H1 (cell line): Measurements from ENCODE around the gene PHTF2. TPM values are rescaled to one million over a fixed set of nuclear protein-coding genes. Genes with fewer than 3 reads are reported as not detected.

Source experiments
- CTCF ChIA-PET: fragments of 300-600 bp; sonication (Branson Sonifier 250); formaldehyde crosslinking; loops from one replicate; lab custom pipeline; 2021; ENCODE audit not compliant: partially characterized antibody; lab: Charles Lee
- POLR2A ChIA-PET: fragments of 300-600 bp; sonication (Branson Sonifier 250); formaldehyde crosslinking; loops from one replicate; lab custom pipeline; 2021; ENCODE audit warnings: inconsistent platforms; ENCODE audit not compliant: partially characterized antibody; lab: Charles Lee
- DNase-seq, 2 experiments: peaks; one replicate each; pipeline versions ENCODE4 v3.0.0 to v3.0.0-alpha.2; 2010 to 2022; ENCODE audit warnings: low spot score in 2 of 2, low read depth in 1 of 2, mixed read lengths in 1 of 2
- FAIRE-seq: peaks from 2 replicates; lab custom pipeline; 2011; peaks lifted over from hg19 to GRCh38; lab: Jason Lieb, UNC
- H2AFZ ChIP-seq: 2 replicates; pipeline ENCODE4 v1.8.1; 2012; ENCODE audit warnings: low read length, inconsistent platforms
- H2AK5ac ChIP-seq: 2 replicates; pipeline ENCODE4 v1.6.1; 2013; ENCODE audit warnings: low read depth, low read length
- H2BK120ac ChIP-seq: replicated peaks from 2 replicates; pipeline ENCODE3; 2013; ENCODE audit warnings: low read depth, low read length, inconsistent platforms
- H2BK12ac ChIP-seq: 2 replicates; pipeline ENCODE4 v1.6.1; 2013; ENCODE audit warnings: low read depth, low read length
- H2BK15ac ChIP-seq: 2 replicates; pipeline ENCODE4 v1.6.1; 2013; ENCODE audit warnings: low read length
- H2BK20ac ChIP-seq: 2 replicates; pipeline ENCODE4 v1.6.1; 2013; ENCODE audit warnings: low read length
- H2BK5ac ChIP-seq: 2 replicates; pipeline ENCODE4 v1.6.1; 2013; ENCODE audit warnings: low read depth, low read length
- H3K14ac ChIP-seq: 2 replicates; pipeline ENCODE4 v1.6.1; 2013; ENCODE audit warnings: inconsistent platforms; ENCODE audit not compliant: insufficient read length
- H3K18ac ChIP-seq: 2 replicates; pipeline ENCODE4 v1.6.1; 2013; ENCODE audit warnings: low read length; ENCODE audit errors: extremely low read depth
- H3K23ac ChIP-seq: 2 replicates; pipeline ENCODE4 v1.6.1; 2013; ENCODE audit warnings: inconsistent platforms; ENCODE audit not compliant: insufficient read length
- H3K23me2 ChIP-seq: 2 replicates; pipeline ENCODE4 v1.6.1; 2013; ENCODE audit warnings: low read depth, low read length
- H3K27ac ChIP-seq: 2 replicates; pipeline ENCODE4 v1.6.1; 2011; ENCODE audit warnings: low read depth, low read length, inconsistent platforms
- H3K27me3 ChIP-seq, 4 experiments: replicated peaks in 1 of 4; 1 replicate in 1 of 4; 2 replicates in 3 of 4; pipeline versions ENCODE4 v1.6.1 to v1.8.1; 2011 to 2013; ENCODE audit warnings: low read length in 3 of 4, mild to moderate bottlenecking in 3 of 4, inconsistent platforms in 2 of 4, mixed read lengths in 2 of 4, moderate library complexity in 1 of 4; ENCODE audit not compliant: control insufficient read depth in 3 of 4, insufficient read depth in 3 of 4; ENCODE audit errors: extremely low read depth in 1 of 4
- H3K36me3 ChIP-seq, 4 experiments: 2 replicates each; pipeline versions ENCODE4 v1.6.1 to v1.8.1; 2011 to 2013; ENCODE audit warnings: mild to moderate bottlenecking in 4 of 4, low read length in 3 of 4, moderate library complexity in 2 of 4, control low read depth in 1 of 4, inconsistent platforms in 1 of 4; ENCODE audit not compliant: insufficient read depth in 4 of 4, control insufficient read depth in 2 of 4
- H3K4ac ChIP-seq: replicated peaks from 2 replicates; pipeline ENCODE3; 2013; ENCODE audit warnings: low read length, low read depth, mixed read lengths, inconsistent platforms; ENCODE audit not compliant: insufficient read length
- H3K4me1 ChIP-seq, 4 experiments: replicated peaks in 1 of 4; 1 replicate in 1 of 4; 2 replicates in 3 of 4; pipeline versions ENCODE4 v1.6.1 to v1.8.1; 2011 to 2013; ENCODE audit warnings: low read length in 3 of 4, inconsistent platforms in 2 of 4, mixed read lengths in 1 of 4; ENCODE audit not compliant: insufficient read depth in 4 of 4, control insufficient read depth in 3 of 4
- H3K4me2 ChIP-seq, 2 experiments: 2 replicates each; pipeline versions ENCODE4 v1.6.1 to v1.8.1; 2011 to 2013; ENCODE audit warnings: low read depth in 2 of 2, low read length in 2 of 2, control low read depth in 1 of 2, inconsistent platforms in 1 of 2, mild to moderate bottlenecking in 1 of 2; ENCODE audit not compliant: insufficient read depth in 1 of 2
- H3K4me3 ChIP-seq, 4 experiments: fragments of 200-600, 300-600 bp in 1 of 4; sonication (generic), shearing (Covaris generic), sonication (Bioruptor Twin) in 1 of 4; 2 replicates each; pipeline versions ENCODE4 v1.5.1 to v1.8.1; 2011 to 2016; ENCODE audit warnings: low read length in 4 of 4, low read depth in 3 of 4, control low read depth in 2 of 4, inconsistent platforms in 2 of 4, mild to moderate bottlenecking in 2 of 4, mixed read lengths in 1 of 4, moderate library complexity in 1 of 4; ENCODE audit not compliant: insufficient read depth in 2 of 4; ENCODE audit errors: extremely low read depth in 1 of 4
- H3K56ac ChIP-seq: replicated peaks from 2 replicates; pipeline ENCODE3; 2013; ENCODE audit warnings: low read depth, mild to moderate bottlenecking, mixed read lengths, low read length, inconsistent platforms; ENCODE audit not compliant: insufficient read length
- H3K79me1 ChIP-seq: 2 replicates; pipeline ENCODE4 v1.6.1; 2013; ENCODE audit warnings: low read depth, low read length, control low read depth
- H3K79me2 ChIP-seq, 2 experiments: 2 replicates each; pipeline versions ENCODE4 v1.6.1 to v1.8.1; 2012 to 2013; ENCODE audit warnings: low read length in 2 of 2, mild to moderate bottlenecking in 2 of 2, inconsistent platforms in 1 of 2; ENCODE audit not compliant: insufficient read depth in 2 of 2, control insufficient read depth in 1 of 2
- H3K9ac ChIP-seq, 4 experiments: replicated peaks in 1 of 4; 1 replicate in 1 of 4; 2 replicates in 3 of 4; pipeline versions ENCODE4 v1.6.1 to v1.8.1; 2011 to 2013; ENCODE audit warnings: low read depth in 3 of 4, low read length in 3 of 4, control low read depth in 2 of 4, mild to moderate bottlenecking in 2 of 4, moderate library complexity in 2 of 4, inconsistent platforms in 1 of 4; ENCODE audit errors: extremely low read depth in 1 of 4
- H3K9me3 ChIP-seq, 2 experiments: 2 replicates each; pipeline versions ENCODE4 v1.6.1 to v1.8.1; 2012 to 2013; ENCODE audit warnings: mild to moderate bottlenecking in 2 of 2, moderate library complexity in 2 of 2, control low read depth in 1 of 2, inconsistent platforms in 1 of 2, low read depth in 1 of 2, low read length in 1 of 2, mixed read lengths in 1 of 2; ENCODE audit not compliant: insufficient read depth in 2 of 2
- H4K20me1 ChIP-seq, 2 experiments: replicated peaks in 1 of 2; 2 replicates each; pipeline versions ENCODE3 to v1.8.1; 2011 to 2013; ENCODE audit warnings: inconsistent platforms in 2 of 2, low read length in 2 of 2, mild to moderate bottlenecking in 1 of 2; ENCODE audit not compliant: insufficient read depth in 2 of 2, control insufficient read depth in 1 of 2
- H4K5ac ChIP-seq: 2 replicates; pipeline ENCODE4 v1.6.1; 2013; ENCODE audit warnings: low read length, low read depth, mixed read lengths, inconsistent platforms; ENCODE audit not compliant: insufficient read length
- H4K8ac ChIP-seq: 2 replicates; pipeline ENCODE4 v1.8.0; 2013; ENCODE audit warnings: mild to moderate bottlenecking, moderate library complexity, low read length, inconsistent platforms; ENCODE audit not compliant: insufficient read depth; ENCODE audit errors: extremely low read depth
- H4K91ac ChIP-seq: replicated peaks from 2 replicates; pipeline ENCODE3; 2013; ENCODE audit warnings: low read length, mixed read lengths, inconsistent platforms; ENCODE audit not compliant: insufficient read length
- GABPA ChIP-seq: IDR thresholded peaks from 2 replicates; pipeline ENCODE4 v1.6.1; 2011; ENCODE audit warnings: mild to moderate bottlenecking, low read length, moderate library complexity, borderline replicate concordance; ENCODE audit not compliant: insufficient read depth
- NANOG ChIP-seq: IDR thresholded peaks from 2 replicates; pipeline ENCODE4 v1.6.1; 2011; ENCODE audit warnings: low read length, low read depth, mild to moderate bottlenecking, inconsistent platforms; ENCODE audit not compliant: insufficient read depth, poor library complexity, severe bottlenecking
- RAD21 ChIP-seq, 2 experiments: IDR thresholded peaks in 1 of 2; conservative IDR thresholded peaks in 1 of 2; 2 replicates each; pipeline ENCODE4 v1.6.1; 2011; ENCODE audit warnings: low read depth in 2 of 2, low read length in 2 of 2, improper control_type of control experiment in 1 of 2, inconsistent platforms in 1 of 2, mild to moderate bottlenecking in 1 of 2, moderate library complexity in 1 of 2
- RFX5 ChIP-seq: IDR thresholded peaks from 2 replicates; pipeline ENCODE4 v1.6.1; 2011; ENCODE audit warnings: low read depth, low read length, improper control_type of control experiment, borderline replicate concordance
- RNF2 ChIP-seq: fragments of 200-900, 300-1000 bp; sonication (generic); IDR thresholded peaks from 2 replicates; pipeline ENCODE4 v1.7.1; 2016; ENCODE audit warnings: borderline replicate concordance, low read depth, mild to moderate bottlenecking, antibody characterized with exemption, low read length; ENCODE audit not compliant: poor library complexity, severe bottlenecking; ENCODE audit errors: missing control alignments
- TAF7 ChIP-seq: optimal IDR thresholded peaks from 2 replicates; pipeline ENCODE3; 2011; ENCODE audit warnings: low read depth, mild to moderate bottlenecking, inconsistent platforms, low read length, moderate library complexity, borderline replicate concordance
- TEAD4 ChIP-seq: IDR thresholded peaks from 2 replicates; pipeline ENCODE4 v1.6.1; 2012; ENCODE audit warnings: low read depth, low read length, inconsistent platforms, mixed read lengths
- USF2 ChIP-seq: IDR thresholded peaks from 2 replicates; pipeline ENCODE4 v1.6.1; 2011; ENCODE audit warnings: low read length, improper control_type of control experiment
- WGBS, 2 experiments: shearing (Covaris generic) in 1 of 2; methylation state at CpG; one replicate each; pipeline versions ENCODE4 v1.1.6 to v1.1.7; 2013 to 2015; ENCODE audit warnings: low lambda C conversion rate in 2 of 2, mixed read lengths in 2 of 2, inconsistent platforms in 1 of 2, low coverage in 1 of 2, missing lambda C conversion rate in 1 of 2; ENCODE audit not compliant: insufficient replicate concordance in 2 of 2, insufficient coverage in 1 of 2, insufficient read length in 1 of 2; ENCODE audit errors: extremely low coverage in 1 of 2, missing lambda C conversion rate in 1 of 2; 5-methylcytosine and 5-hydroxymethylcytosine counted together
- polyA plus RNA-seq, 7 experiments: library from polyadenylated mRNA; depleted of rRNA in 3 of 7; stranded (reverse) in 5 of 7; unstranded in 2 of 7; fragments of >200 nt in 5 of 7; fragments of 200-250 nt in 2 of 7; gene quantifications; 1 replicate in 5 of 7; 2 replicates in 1 of 7; 4 replicates in 1 of 7; pipeline versions ENCODE4 v1.2.1 to v1.2.3, GENCODE V29; 2011 to 2013; ENCODE audit warnings: missing spikeins in 2 of 7, mixed read lengths in 2 of 7
- total RNA-seq: library from RNA; stranded (reverse); fragmentation: NEBNext Ultra II Directional; extraction: Animal tissue kit (Norgen Biotek cat#: 25700); gene quantifications from 2 replicates; pipeline ENCODE4 v1.2.1, GENCODE V29; 2021

PHTF2 gene
- total and polyA plus RNA-seq, 2 of the 8 experiments (the other 6 are each of a cell fraction or from before 2014, with no cell fraction given), result 9.0 to 25.4 TPM

- no peak overlapping the region for H3K9ac ChIP-seq
- H3K18ac ChIP-seq, result no peak overlapping the region
- no peak overlapping the region for H3K4me2 ChIP-seq
- no peak overlapping the region for H2BK15ac ChIP-seq
- H4K8ac ChIP-seq, result no peak overlapping the region
- H4K5ac ChIP-seq, result no peak overlapping the region
- no peak overlapping the region for H3K27ac ChIP-seq
- no peak overlapping the region for H2BK120ac ChIP-seq
- POLR2A ChIA-PET, result no interaction called here
- peaks cover 0 to 28% (median 4%) of the 10 kb centered on the region in 4 experiments; a peak in 3 of 8 replicates for H3K36me3 ChIP-seq
- no peaks in the 10 kb centered on the region for H4K20me1 ChIP-seq
- H3K14ac ChIP-seq, result no peak overlapping the region
- H3K27me3 ChIP-seq, result no peaks in the 10 kb centered on the region
- no peak overlapping the region for H2BK12ac ChIP-seq
- H2BK5ac ChIP-seq, result no peak overlapping the region
- no peaks in the 10 kb centered on the region for H3K9me3 ChIP-seq
- no peak for TF ChIP-seq RAD21 (IDR thresholded peaks at IDR 0.05 in 1 of 2, conservative IDR thresholded peaks at IDR 0.05 in 1 of 2; ENCODE audit: low read depth in 2 of 2, low read length in 2 of 2)
- TF ChIP-seq USF2, result no peak
- TF ChIP-seq NANOG, result no peak
- TF ChIP-seq RFX5, result no peak
- TF ChIP-seq RNF2, result no peak
- TF ChIP-seq TEAD4, result no peak
- no peak for TF ChIP-seq TAF7
- TF ChIP-seq GABPA, result no peak
- H4K91ac ChIP-seq, result no peak overlapping the region
- no peak overlapping the region for H2AFZ ChIP-seq
- no peak overlapping the region for H2AK5ac ChIP-seq
- H2BK20ac ChIP-seq, result no peak overlapping the region
- H3K4ac ChIP-seq, result no peak overlapping the region
- no peak for DNase-seq
- no peaks in the 10 kb centered on the region for H3K79me2 ChIP-seq
- no peaks in the 10 kb centered on the region for H3K23me2 ChIP-seq
- no peaks in the 10 kb centered on the region for H3K79me1 ChIP-seq
- no peak overlapping the region for H3K4me3 ChIP-seq
- no peak overlapping the region for H3K23ac ChIP-seq
- no peak overlapping the region for H3K56ac ChIP-seq
- 98% methylated on average over 2 of the region's 2 CpGs; no CpG with 5 or more reads in 1 of the 2 experiments for whole genome bisulfite sequencing, 2 experiments
- peak; percentile 7 for FAIRE-seq
- CTCF ChIA-PET, result no interaction called here
- no peaks in the 10 kb centered on the region for H3K4me1 ChIP-seq
Observed at GRCh38 chr7:77778535-77778934, 20.0 kb upstream of the PHTF2 start.
